ENCODE results near the gene ANXA5.

- TF ChIP-seq, protein P1, sequence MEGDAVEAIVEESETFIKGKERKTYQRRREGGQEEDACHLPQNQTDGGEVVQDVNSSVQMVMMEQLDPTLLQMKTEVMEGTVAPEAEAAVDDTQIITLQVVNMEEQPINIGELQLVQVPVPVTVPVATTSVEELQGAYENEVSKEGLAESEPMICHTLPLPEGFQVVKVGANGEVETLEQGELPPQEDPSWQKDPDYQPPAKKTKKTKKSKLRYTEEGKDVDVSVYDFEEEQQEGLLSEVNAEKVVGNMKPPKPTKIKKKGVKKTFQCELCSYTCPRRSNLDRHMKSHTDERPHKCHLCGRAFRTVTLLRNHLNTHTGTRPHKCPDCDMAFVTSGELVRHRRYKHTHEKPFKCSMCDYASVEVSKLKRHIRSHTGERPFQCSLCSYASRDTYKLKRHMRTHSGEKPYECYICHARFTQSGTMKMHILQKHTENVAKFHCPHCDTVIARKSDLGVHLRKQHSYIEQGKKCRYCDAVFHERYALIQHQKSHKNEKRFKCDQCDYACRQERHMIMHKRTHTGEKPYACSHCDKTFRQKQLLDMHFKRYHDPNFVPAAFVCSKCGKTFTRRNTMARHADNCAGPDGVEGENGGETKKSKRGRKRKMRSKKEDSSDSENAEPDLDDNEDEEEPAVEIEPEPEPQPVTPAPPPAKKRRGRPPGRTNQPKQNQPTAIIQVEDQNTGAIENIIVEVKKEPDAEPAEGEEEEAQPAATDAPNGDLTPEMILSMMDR (IDR thresholded peaks at IDR 0.05): no peak
- TF ChIP-seq EZH2phosphoT487 (IDR thresholded peaks at IDR 0.05) (no peak), EZH2 (IDR thresholded peaks at IDR 0.05) (no peak)
These were observed 20.3 kb downstream of the ANXA5 start for GRCh38 chr4:121676345-121677075.

Measured in neural progenitor cell (in vitro differentiated cells).